Stimulated activated CD4-positive, alpha-beta T cell treated with anti-CD3 and anti-CD28 coated beads, Interleukin-4, amount 100 ng/mL, for 1 hour (primary cell): ENCODE measurements around the gene POLR3GL.
"Not testable (repeated sequence)": the region's sequence is repeated elsewhere in the genome, so short reads cannot be mapped to it uniquely, and the experiment has no call there.

Experiments
- DNase-seq: peaks from one replicate; pipeline ENCODE4 v3.0.0-alpha.2; 2020

POLR3GL gene

DNA sequence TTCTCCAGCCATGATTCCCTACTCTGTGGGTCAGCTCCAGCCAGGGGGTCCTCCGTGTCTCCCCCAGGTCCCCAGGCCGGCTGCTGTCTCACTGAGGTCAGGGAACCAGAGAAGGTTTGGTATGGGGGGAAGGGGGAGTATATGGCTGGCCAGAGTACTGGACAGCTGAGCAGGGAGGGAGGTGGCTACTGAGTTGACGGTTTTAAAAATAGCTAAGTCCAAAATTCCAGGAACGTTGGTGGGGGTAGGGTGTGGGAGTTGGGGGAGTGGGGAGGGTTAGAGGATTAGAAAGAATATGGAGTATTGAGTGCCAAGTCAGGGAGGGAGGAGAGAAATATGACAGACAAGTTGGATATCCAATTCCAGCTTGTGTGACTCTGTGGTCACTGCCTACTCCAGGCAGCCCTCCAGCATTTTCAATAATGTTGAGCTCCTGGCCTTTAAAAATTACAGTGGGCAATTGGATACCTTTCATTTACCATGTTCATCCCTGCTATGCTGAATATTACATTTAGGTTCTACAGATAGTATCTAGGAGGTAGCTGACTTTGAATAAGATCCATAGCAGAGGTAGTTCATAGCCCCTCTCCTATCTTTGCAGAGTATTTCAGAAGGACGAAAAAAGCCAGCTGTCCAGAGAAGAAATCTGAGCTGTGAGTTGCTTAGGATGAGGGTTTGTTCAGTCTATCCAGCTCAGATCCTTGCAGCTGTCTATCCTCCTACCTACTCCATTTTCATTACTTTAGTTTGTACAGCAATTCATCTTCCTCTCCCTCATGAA, 57.3 kb downstream of the POLR3GL start, which contains the start of gene HJV:
Gene HJV (minus strand): TSS at position 114 of the 781 bp plus-strand sequence. CDS start 1,504 bp downstream, outside the sequence.
- DNase-seq, result no peak

DNA sequence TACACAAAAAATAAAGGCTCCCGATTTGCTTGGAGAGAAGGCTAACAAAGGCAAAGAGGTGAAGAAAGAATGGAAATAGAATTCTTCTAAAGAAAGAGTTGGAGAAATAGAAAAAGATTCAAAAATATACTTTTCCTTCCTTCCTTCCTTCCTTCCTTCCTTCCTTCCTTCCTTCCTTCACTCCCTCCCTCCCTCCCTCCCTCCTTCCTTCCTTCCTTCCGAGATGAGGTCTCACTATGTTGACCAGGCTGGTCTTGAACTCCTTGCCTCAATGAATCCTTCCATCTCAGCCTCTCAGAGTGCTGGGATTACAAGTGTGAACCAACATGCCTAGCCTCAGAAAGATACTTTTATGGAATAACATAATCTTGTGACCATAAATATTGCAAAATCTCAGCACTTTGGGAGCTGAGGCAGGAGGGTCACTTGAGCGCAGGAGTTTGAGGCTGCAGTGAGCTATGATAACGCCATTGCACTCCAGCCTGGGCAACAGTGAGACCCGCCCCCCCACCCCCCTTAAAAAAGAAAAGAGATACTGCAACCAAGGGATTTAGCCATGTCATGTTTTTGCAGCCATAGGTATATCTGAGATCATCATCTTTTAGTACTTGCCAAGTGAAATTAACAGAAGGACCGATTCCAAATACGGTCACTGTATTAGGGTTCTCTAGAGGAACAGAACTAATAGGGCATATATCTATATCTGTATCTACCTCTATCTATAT, 58.1 kb downstream of the POLR3GL start:
- DNase-seq, result no peak

DNA sequence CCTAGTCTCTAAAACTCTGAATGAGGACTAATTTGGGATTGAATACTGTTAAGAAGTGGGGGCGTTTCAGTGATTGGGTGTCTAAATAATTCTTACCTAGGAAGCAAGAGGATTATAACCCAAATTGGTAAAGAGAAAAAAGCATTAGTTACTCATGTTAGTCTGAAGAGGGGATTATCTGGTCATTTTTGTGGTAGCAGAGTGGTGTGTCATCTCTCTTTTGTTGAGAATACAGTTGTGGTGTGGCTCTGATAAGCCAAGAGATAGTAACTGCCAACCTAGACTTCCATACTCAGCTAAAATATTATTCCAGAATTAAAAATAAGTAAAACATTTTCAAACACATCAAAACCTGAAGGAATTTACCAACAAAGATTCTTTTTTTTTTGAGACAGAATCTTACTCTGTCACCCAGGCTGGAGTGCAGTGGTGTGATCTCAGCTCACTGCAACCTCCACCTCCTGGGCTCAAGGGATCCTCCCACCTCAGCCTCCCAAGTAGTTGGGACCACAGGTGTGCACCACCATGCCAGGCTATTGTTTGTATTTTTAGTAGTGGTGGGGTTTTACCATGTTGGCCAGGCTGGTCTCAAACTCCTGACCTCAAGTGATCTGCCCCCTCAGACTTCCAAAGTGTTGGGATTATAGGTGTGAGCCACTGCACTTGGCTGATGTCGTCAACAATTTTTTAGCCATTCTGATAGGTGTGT, 61.5 kb downstream of the POLR3GL start:
- DNase-seq, result not testable (repeated sequence)

DNA sequence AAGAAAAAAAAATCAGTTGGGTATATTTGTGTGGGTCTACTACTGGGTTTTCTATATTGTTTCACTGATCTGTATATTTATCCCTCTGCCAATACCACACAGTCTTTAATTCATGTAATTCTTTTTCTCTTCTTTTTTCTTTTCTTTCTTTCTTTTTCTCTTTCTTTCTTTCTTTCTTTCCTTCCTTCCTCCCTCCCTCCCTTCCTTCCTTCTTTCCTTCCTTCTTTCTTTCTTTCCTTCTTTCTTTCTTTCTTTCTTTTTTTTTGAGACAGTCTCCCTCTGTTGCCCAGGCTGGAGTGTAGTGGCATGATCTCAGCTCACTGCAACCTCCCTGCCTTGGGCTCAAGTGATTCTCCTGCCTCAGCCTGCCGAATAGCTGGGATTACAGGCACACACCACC, 62.2 kb downstream of the POLR3GL start:
- not testable (repeated sequence) for DNase-seq
